GM19240 (cell line): ENCODE measurements around the gene LHFPL3.

Source experiments
- DNase-seq: peaks from one replicate; pipeline ENCODE4 v3.0.0; 2011; ENCODE audit warnings: low spot score; ENCODE audit not compliant: insufficient read length

The LHFPL3 gene

GRCh38 chr7:104795616-104796398 is 467.4 kb downstream of the LHFPL3 start:
- DNase-seq: no peak

- no peak for DNase-seq
Observed at GRCh38 chr7:104800307-104800706, 471.9 kb downstream of the LHFPL3 start.

GRCh38 chr7:104801022-104801421 is 472.6 kb downstream of the LHFPL3 start:
- no peak for DNase-seq

DNA sequence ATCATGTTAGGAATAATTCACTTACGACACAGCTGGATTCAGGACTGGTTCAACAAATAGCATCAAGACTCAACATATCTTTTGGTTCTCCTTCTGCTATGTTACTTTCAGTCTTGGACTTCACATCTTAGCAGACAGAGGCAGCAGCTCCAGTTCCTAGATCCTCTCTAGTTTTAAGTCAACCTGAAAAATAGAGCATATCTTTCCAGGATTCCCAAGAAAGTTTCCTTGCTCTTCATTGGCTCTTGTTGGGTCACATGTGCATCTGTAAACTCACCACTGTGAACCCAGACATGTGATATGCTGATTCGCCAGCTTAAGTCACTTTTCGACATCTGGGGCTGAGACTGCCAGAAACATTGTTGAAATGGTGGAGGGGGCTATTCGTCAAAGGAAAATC is 475.5 kb downstream of the LHFPL3 start:
- no peak for DNase-seq

- DNase-seq: no peak
Observed at GRCh38 chr7:104804696-104805095, 476.3 kb downstream of the LHFPL3 start.

- no peak for DNase-seq
Observed at GRCh38 chr7:104805449-104806317, 477.3 kb downstream of the LHFPL3 start.

GRCh38 chr7:104807671-104808070 is 479.3 kb downstream of the LHFPL3 start:
- no peak for DNase-seq

DNA sequence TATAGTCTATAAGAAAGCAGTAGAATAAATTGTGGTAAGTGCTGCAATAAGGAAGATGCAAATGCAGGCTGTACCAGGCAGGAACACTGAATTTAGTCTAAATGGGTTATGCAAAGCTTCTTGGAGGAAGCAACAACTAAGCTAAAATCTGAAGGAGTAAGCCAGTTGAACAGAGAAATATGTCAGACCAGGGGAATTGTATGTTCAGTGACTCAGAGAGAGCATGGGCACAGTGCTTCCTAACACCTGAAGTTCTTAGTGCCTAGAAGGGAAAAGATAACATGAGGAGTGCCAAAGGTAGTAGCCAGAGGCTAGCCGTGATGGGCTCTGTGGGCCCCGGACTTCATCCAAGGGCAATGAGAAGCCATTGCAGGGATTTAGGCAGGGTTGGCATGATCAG is 481.5 kb downstream of the LHFPL3 start:
- no peak for DNase-seq

DNA sequence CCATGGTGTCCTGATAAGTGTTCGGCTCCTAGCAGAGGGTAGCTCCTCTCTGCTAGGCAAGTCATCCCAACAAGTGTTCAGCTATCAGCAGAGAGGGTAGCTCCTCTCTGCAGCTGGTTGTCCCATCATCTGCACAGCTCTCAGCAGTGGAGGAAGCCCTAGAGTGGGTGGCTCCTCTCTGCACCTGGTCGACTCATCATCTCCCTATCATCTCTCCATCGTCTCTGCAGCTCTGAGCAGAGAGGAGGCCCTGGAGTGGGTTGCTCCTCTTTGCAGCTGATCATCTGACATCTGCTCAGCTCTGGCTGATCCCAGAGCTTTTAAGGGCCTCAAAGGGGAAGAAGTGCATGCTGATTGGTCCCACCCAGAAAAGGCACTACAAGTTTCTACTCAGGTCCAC is 485.7 kb downstream of the LHFPL3 start:
- DNase-seq: no peak

GRCh38 chr7:104814671-104815400 is 486.4 kb downstream of the LHFPL3 start:
- DNase-seq: no peak

GRCh38 chr7:104816537-104816936 is 488.1 kb downstream of the LHFPL3 start:
- no peak for DNase-seq

DNA sequence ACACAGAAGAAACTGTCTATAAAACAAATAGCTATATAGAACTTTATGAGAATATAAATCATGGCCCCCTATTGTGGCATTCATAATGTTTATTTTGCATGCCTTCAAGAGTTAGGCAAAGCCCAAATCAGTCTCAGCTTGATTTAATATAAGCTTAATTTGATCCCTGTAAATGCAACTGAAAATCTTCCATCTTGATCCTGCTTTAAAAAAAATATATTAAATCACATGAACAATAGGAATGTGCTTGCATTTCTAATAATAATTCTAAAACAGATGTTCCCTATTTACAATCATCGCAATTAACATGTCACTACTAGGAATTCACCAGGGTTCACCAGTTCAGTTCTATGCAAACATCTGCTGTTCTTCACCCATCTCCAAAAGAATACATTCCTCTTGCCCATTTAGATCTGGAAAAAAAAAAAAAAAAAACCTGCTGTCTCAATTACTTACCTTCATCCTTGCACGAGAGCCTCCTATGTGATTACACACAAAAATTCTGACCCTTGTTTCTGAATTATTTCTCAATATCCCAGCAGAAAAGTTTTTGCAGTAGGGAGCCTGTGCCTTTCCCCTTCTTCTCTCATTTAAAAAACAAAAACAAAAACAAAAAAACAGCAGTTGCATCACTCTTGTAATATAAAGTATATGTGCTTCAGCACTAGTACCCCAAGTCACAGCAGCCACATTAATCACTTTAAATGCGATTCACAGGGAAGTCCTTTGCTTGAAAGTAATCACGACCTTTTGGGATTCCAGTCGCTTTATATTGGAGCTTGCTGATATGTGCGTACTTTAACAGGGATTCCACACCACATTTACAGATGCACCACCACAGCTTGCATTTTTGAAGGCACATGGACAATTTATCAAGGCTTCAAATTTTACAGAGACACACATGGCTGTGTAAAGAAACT is 490.8 kb downstream of the LHFPL3 start:
- no peak for DNase-seq

DNA sequence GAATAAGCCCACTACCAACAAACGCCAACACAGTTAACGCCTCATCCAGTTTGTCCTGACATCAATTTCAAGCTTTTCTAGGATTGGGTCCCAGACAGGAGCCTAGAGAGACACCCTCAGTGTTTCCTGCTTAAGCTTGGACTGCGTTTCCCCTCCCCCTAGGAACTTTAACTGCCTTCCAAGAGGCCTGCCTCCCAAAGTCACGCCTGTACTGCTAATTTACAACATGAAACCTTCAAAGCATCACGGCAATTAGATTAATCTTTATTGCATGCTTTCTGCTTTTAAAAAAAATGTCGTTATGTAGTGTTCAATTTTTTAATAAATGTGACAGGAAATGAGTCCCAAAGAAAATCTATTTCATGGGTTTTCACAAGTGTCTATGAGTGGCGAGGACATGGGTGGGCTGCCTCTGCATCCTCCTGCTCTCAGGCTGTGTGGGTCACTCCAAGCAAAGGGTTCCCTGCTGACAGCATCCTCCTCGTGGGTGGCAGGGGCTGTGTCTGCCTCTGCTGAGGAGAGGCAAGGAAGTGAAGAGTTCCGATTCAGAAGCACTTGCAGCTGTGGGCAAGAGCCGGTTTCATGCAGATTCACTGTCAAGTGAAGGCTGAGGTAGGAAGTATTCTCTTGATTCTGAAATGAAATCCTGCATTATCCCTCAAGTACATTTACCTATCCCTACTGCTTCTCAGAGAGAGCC is 492.6 kb downstream of the LHFPL3 start:
- DNase-seq: no peak

DNA sequence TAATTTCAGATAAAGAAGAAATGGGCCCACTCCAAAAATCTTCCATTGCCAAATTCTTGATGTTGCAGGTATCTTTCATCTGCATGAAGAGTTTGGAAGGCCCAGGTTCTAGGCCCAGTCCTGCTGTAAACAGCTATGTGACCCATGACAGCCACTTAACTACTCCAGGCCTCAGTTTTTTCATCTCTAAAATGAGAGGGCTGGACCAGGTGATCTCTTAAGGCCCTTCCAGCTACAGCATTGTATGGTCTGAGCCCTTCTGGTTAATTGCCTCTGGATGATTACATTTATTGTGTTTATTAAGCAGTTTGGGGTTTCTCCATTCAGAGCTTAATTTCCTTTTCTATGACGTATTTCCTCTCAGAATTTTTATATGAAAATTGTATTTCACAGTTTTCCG is 494.8 kb downstream of the LHFPL3 start:
- no peak for DNase-seq

DNA sequence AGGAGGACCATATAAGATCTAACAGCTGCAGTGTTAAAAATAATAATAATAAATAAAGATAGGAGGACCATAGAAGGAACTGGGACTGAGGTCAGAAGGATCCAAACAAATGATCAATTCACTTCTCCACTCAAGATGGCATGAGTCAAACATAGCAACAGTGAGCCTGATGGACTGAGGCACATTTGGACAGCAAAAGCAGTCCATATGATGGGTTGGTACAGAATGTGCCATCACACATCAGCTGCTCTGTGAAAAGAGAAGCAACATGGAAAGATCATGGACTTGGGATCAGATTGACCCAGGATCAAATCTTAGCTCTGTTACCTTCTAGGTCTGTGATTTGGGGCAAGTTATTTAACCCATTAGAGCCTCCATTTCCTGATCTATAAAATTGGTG is 496.7 kb downstream of the LHFPL3 start:
- DNase-seq: no peak

- DNase-seq: no peak
Observed at GRCh38 chr7:104826135-104826534, 497.7 kb downstream of the LHFPL3 start.

DNA sequence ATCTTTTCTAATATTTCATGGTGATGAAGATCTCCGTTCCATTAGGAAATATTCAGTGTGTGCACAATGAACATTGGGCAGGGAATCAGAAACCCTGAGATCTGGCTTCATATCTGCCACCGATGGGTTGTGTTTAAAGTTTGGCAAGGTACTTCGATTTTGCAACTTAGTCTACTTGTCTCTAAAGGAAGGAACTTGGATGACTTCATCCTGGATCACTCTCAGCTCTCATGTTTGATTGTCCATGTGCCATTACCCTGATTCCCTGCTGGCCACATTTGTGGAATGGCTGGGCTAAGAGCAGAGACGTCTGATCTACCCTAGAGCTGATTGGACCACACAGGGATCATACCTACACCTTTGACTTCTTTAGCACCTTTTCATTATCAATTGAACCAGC is 508.6 kb downstream of the LHFPL3 start:
- no peak for DNase-seq

- no peak for DNase-seq
Observed at GRCh38 chr7:104838537-104839299, 510.3 kb downstream of the LHFPL3 start.

- DNase-seq: no peak
Observed at GRCh38 chr7:104839842-104840241, 511.4 kb downstream of the LHFPL3 start.

DNA sequence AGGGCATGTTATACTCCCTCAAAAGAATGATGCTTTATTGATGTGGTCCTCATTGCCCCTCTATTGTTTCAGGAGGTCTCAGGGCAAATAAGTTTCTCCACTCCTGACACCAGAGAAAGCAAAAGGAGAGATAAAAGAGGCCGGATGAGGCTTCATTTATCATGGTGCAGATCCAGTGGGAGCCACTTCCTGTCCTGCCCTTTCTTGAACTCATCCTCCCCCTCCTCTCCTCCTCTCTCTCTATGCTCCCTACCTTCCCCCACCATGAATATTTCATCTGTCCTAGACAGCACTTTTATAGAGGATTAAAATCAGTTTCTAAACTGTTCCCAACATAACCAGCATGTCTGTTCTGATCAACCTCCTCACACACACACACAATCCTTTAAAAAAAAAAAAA is 513.4 kb downstream of the LHFPL3 start:
- no peak for DNase-seq
